Measurements from ENCODE around the gene BCAR1.

The BCAR1 gene

GRCh38 chr16:75252946-75253911, 1.8 kb upstream of the BCAR1 start:
- Mint-ChIP-seq H3K9me3 (no peaks in the 10 kb centered on the region), H3K27ac (no peak overlapping the region), H3K36me3 (ENCODE audit: low read depth) (no peaks in the 10 kb centered on the region), H3K4me1 (ENCODE audit: low read depth) (peaks cover 15% of the 10 kb centered on the region), H3K4me3 (no peak overlapping the region), H3K27me3 (peaks cover 93% of the 10 kb centered on the region)
- intact Hi-C loops (cut with micrococcal nuclease), result no loop called here

- Mint-ChIP-seq H3K36me3 (ENCODE audit: low read depth) (no peaks in the 10 kb centered on the region), H3K4me3 (no peak overlapping the region), H3K9me3 (no peaks in the 10 kb centered on the region), H3K27ac (no peak overlapping the region), H3K27me3 (peaks cover 93% of the 10 kb centered on the region), H3K4me1 (ENCODE audit: low read depth) (peaks cover 15% of the 10 kb centered on the region)
- intact Hi-C loops (cut with micrococcal nuclease), result no loop called here
Measured at GRCh38 chr16:75252049-75252864, 833 bp upstream of the BCAR1 start.

- peaks cover 93% of the 10 kb centered on the region for H3K27me3 Mint-ChIP-seq
- H3K4me3 Mint-ChIP-seq, result no peak overlapping the region
- no peak overlapping the region for H3K27ac Mint-ChIP-seq
- peaks cover 15% of the 10 kb centered on the region for H3K4me1 Mint-ChIP-seq (ENCODE audit: low read depth)
- intact Hi-C loops (cut with micrococcal nuclease), result no loop called here
- no peaks in the 10 kb centered on the region for H3K36me3 Mint-ChIP-seq (ENCODE audit: low read depth)
- H3K9me3 Mint-ChIP-seq, result no peaks in the 10 kb centered on the region
Measured at GRCh38 chr16:75250809-75251279, 580 bp downstream of the BCAR1 start.

DNA sequence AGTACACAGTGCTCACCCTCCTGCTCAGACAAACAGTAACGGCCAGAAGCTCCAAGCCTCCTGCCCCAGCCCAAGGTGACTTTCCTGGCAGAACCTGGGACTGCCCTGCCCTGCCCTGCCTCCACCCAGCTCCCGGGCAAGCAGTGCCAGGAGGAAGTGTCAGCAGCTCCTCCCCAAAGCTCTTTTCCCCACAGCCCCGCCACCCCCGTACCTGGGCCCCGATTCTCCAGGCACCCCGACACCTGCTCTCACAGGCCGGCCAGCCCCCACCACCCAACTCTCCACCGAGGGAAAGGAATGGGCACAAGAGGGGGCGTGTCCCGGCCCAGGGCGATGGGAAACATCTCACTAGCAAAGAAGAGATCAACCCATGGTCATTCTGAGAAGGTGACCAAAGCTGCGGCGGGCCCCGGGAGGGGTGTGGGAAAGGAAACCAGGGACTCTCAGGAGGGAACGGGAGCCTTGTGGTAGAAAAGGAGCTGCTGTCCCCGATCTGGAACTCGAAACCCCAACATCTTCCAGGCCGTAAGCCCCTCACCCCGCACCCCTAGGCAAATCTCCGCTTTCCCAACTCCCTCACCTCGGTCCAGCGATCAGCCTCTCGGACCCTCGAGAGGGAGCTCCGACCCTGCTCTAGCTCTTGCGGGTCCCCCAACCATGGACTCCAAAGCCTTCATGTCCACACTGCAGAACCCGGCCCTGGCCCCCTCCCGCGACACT, 1.2 kb downstream of the BCAR1 start:
- Mint-ChIP-seq H3K36me3 (ENCODE audit: low read depth) (no peaks in the 10 kb centered on the region), H3K4me1 (ENCODE audit: low read depth) (peaks cover 15% of the 10 kb centered on the region), H3K4me3 (no peak overlapping the region), H3K27ac (no peak overlapping the region), H3K9me3 (no peaks in the 10 kb centered on the region), H3K27me3 (peaks cover 92% of the 10 kb centered on the region)
- intact Hi-C loops (cut with micrococcal nuclease), result no loop called here

DNA sequence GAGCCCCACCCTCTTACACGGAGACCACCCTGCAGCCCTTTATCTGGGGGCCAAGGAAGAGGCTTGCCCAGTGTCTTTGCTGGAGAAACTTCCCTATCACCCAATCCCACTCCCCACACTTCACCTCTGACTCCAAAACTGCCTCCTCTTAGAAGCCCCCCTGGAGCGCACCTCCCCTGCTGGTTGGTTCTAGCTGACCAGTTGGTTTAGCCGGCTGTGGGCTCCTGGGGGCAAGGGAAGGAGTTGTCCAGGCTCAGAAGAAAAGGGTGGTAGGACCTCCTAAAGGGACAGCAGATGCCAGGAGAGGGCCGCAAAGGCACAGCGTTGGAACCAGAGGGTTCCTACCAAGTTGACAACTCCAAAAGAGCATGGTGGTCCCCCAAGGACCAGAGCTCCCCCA, 2.0 kb downstream of the BCAR1 start:
- Mint-ChIP-seq H3K27me3 (peaks cover 92% of the 10 kb centered on the region), H3K9me3 (no peaks in the 10 kb centered on the region)
- intact Hi-C loops (cut with micrococcal nuclease), result no loop called here

DNA sequence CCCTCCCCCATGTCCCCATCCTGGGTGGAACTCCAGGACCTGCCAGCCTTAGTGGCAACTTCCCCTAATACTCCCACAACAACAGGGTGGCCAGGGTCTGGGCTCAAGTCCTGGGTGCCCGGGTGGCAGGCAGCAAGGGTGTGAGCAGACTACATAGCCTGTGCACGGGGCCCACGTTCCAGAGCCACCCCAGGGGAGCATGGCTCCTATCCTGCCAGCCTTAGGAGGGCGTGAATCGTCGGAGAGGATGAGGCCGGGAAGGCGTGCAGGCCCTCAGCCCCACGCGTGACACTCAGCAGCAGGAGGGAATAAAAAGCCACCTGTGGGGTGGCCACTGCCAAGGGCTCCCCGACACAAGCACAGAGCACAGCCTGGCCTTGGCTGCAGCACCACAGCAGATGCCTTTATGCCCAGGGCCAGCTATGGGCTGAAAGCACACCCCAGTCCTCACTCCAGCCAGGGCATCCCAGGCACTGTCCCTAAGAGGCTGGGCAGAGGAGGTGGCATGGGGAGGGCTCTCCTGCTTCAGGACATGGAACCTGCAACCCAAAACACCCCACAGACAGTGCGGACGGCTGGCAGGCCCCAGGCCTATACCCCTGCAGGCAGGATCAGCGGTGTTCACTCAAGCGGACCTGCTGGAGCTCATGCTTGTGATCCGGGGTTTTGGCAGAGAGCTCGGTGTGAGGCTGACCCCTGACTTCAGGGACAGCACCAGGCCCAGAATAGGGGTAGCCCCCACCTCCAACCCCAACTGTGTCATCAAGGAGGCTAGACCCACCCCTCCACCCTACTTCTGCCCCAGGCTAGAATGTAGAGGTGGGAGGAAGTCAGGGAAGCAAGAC, 2.7 kb downstream of the BCAR1 start:
- Mint-ChIP-seq H3K27me3 (peaks cover 92% of the 10 kb centered on the region), H3K4me3 (no peak overlapping the region)
- intact Hi-C loops (cut with micrococcal nuclease), result no loop called here

More for the DNA sequence above, 2.0 kb downstream of the BCAR1 start:
- no peak overlapping the region for H3K27ac Mint-ChIP-seq
- H3K4me3 Mint-ChIP-seq, result no peak overlapping the region
- peaks cover 23% of the 10 kb centered on the region for H3K4me1 Mint-ChIP-seq (ENCODE audit: low read depth)
- H3K36me3 Mint-ChIP-seq (ENCODE audit: low read depth), result no peaks in the 10 kb centered on the region

GRCh38 chr16:75248142-75248535, 3.3 kb downstream of the BCAR1 start:
- intact Hi-C loops (cut with micrococcal nuclease), result no loop called here
- peaks cover 30% of the 10 kb centered on the region for H3K4me1 Mint-ChIP-seq (ENCODE audit: low read depth)
- peaks cover 92% of the 10 kb centered on the region for H3K27me3 Mint-ChIP-seq
- H3K27ac Mint-ChIP-seq, result no peak overlapping the region
- no peak overlapping the region for H3K4me3 Mint-ChIP-seq
- H3K9me3 Mint-ChIP-seq, result no peaks in the 10 kb centered on the region
- H3K36me3 Mint-ChIP-seq (ENCODE audit: low read depth), result no peaks in the 10 kb centered on the region

More for the DNA sequence above, 2.7 kb downstream of the BCAR1 start:
- Mint-ChIP-seq H3K36me3 (ENCODE audit: low read depth) (no peaks in the 10 kb centered on the region), H3K9me3 (no peaks in the 10 kb centered on the region), H3K4me1 (ENCODE audit: low read depth) (peaks cover 30% of the 10 kb centered on the region), H3K27ac (no peak overlapping the region)

GRCh38 chr16:75247249-75247648, 4.2 kb downstream of the BCAR1 start:
- H3K4me1 Mint-ChIP-seq (ENCODE audit: low read depth), result peaks cover 30% of the 10 kb centered on the region
- intact Hi-C loops (cut with micrococcal nuclease), result no loop called here
- peaks cover 92% of the 10 kb centered on the region for H3K27me3 Mint-ChIP-seq
- H3K9me3 Mint-ChIP-seq, result no peaks in the 10 kb centered on the region
- H3K4me3 Mint-ChIP-seq, result no peak overlapping the region
- no peaks in the 10 kb centered on the region for H3K36me3 Mint-ChIP-seq (ENCODE audit: low read depth)
- no peak overlapping the region for H3K27ac Mint-ChIP-seq

GRCh38 chr16:75246504-75247205, 4.8 kb downstream of the BCAR1 start:
- Mint-ChIP-seq H3K9me3 (no peaks in the 10 kb centered on the region), H3K36me3 (ENCODE audit: low read depth) (no peaks in the 10 kb centered on the region), H3K4me3 (no peak overlapping the region), H3K27me3 (peaks cover 92% of the 10 kb centered on the region), H3K27ac (no peak overlapping the region), H3K4me1 (ENCODE audit: low read depth) (peaks cover 25% of the 10 kb centered on the region)
- intact Hi-C loops (cut with micrococcal nuclease), result no loop called here

GRCh38 chr16:75244844-75245758, 6.3 kb downstream of the BCAR1 start:
- Mint-ChIP-seq H3K4me1 (ENCODE audit: low read depth) (peaks cover 17% of the 10 kb centered on the region), H3K36me3 (ENCODE audit: low read depth) (no peaks in the 10 kb centered on the region), H3K27me3 (peaks cover 99% of the 10 kb centered on the region), H3K9me3 (no peaks in the 10 kb centered on the region), H3K27ac (no peak overlapping the region), H3K4me3 (no peak overlapping the region)
- intact Hi-C loops (cut with micrococcal nuclease), result no loop called here

DNA sequence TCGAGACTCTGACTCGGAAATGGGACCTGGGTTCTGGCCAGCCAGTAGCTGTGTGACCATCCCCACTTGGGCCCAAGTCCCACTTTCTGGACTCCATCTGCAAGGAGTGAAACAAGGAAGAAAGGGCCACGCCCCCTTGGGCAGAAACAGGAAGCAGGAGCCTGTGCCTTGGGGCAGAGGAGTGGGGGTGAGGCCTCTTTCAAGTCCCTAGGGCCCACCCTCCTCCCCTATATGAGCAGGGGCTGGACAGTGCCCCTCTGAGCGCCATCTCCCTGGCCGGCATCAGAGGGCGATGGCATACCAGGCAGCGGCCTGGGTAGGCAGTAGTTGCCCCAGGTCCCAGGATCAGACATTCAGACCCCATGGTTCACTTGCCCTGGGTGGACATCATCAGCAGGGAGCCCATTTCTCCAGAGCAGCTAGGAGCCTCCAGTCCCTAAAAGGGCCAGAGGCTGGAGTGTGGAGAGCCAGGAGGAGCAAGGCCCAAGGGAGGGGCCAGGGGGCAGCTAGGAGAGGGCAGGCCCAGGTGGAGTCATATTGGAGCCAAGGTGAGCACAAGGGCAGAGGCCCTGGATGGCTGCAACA, 7.1 kb downstream of the BCAR1 start:
- intact Hi-C loops (cut with micrococcal nuclease), result no loop called here

More for the DNA sequence above, 7.1 kb downstream of the BCAR1 start:
- peaks cover 99% of the 10 kb centered on the region for H3K27me3 Mint-ChIP-seq
- H3K4me3 Mint-ChIP-seq, result no peak overlapping the region
- H3K9me3 Mint-ChIP-seq, result no peaks in the 10 kb centered on the region
- no peak overlapping the region for H3K27ac Mint-ChIP-seq
- H3K4me1 Mint-ChIP-seq (ENCODE audit: low read depth), result peaks cover 15% of the 10 kb centered on the region
- no peaks in the 10 kb centered on the region for H3K36me3 Mint-ChIP-seq (ENCODE audit: low read depth)
